GM21526 (cell line): ENCODE results near the gene RNF169.
"Not testable (repeated sequence)": the region's sequence is repeated elsewhere in the genome, so short reads cannot be mapped to it uniquely, and the experiment has no call there.

Experiments used
- ATAC-seq: cut with Tn5 transposase; IDR thresholded peaks from one replicate; pipeline ENCODE4 v1.9.1; 2021; ENCODE audit warnings: moderate library complexity; ENCODE audit not compliant: unreplicated experiment, low FRiP score

Gene RNF169

GRCh38 chr11:74818283-74818946 lies 69.8 kb downstream of the RNF169 start:
- ATAC-seq: no peak

- no peak for ATAC-seq
Measured at GRCh38 chr11:74819400-74819799, 70.8 kb downstream of the RNF169 start.

- no peak for ATAC-seq
Measured at GRCh38 chr11:74820763-74821162, 72.1 kb downstream of the RNF169 start.

GRCh38 chr11:74822170-74822569 lies 73.5 kb downstream of the RNF169 start:
- no peak for ATAC-seq

GRCh38 chr11:74824285-74824982 lies 75.8 kb downstream of the RNF169 start:
- ATAC-seq: no peak

- ATAC-seq: not testable (repeated sequence)
Measured at GRCh38 chr11:74825596-74825995, 76.9 kb downstream of the RNF169 start.

GRCh38 chr11:74826901-74827300 lies 78.3 kb downstream of the RNF169 start:
- ATAC-seq: no peak

- no peak for ATAC-seq
Measured at GRCh38 chr11:74837191-74837590, 88.5 kb downstream of the RNF169 start.

GRCh38 chr11:74838188-74838587 lies 89.5 kb downstream of the RNF169 start:
- no peak for ATAC-seq

GRCh38 chr11:74839446-74839845 lies 90.8 kb downstream of the RNF169 start:
- no peak for ATAC-seq

GRCh38 chr11:74839971-74840370 lies 91.3 kb downstream of the RNF169 start:
- no peak for ATAC-seq

- ATAC-seq: no peak
Measured at GRCh38 chr11:74840486-74840885, 91.8 kb downstream of the RNF169 start.

GRCh38 chr11:74842967-74843366 lies 94.3 kb downstream of the RNF169 start:
- ATAC-seq: no peak

- ATAC-seq: no peak
Measured at GRCh38 chr11:74844072-74844471, 95.4 kb downstream of the RNF169 start.

- no peak for ATAC-seq
Measured at GRCh38 chr11:74844865-74845264, 96.2 kb downstream of the RNF169 start.

GRCh38 chr11:74845978-74846517 lies 97.4 kb downstream of the RNF169 start:
- no peak for ATAC-seq

GRCh38 chr11:74846770-74847169 lies 98.1 kb downstream of the RNF169 start:
- no peak for ATAC-seq

- no peak for ATAC-seq
Measured at GRCh38 chr11:74847395-74847794, 98.7 kb downstream of the RNF169 start.

GRCh38 chr11:74847895-74848294 lies 99.2 kb downstream of the RNF169 start:
- no peak for ATAC-seq

- ATAC-seq: no peak
Measured at GRCh38 chr11:74849525-74850391, 101.1 kb downstream of the RNF169 start.

- ATAC-seq: no peak
Measured at GRCh38 chr11:74853223-74853622, 104.6 kb downstream of the RNF169 start.
